GDM1 (cell line): ENCODE measurements around the gene CENPU.
"Not testable (repeated sequence)": the region's sequence is repeated elsewhere in the genome, so short reads cannot be mapped to it uniquely, and the experiment has no call there.

Experiments used
- DNase-seq: peaks from one replicate; lab custom pipeline; 2025; lab: John Stamatoyannopoulos, UW

CENPU gene

GRCh38 chr4:184733654-184734524 lies at the start of gene CENPU:
CENPU (minus strand) TSS chr4:184734096; CDS start chr4:184734062, 34 bp downstream.
- peak; percentile 98 for DNase-seq

- no peak for DNase-seq
Observed at GRCh38 chr4:184782731-184783373, 49.0 kb upstream of the CENPU start.

- DNase-seq: not testable (repeated sequence)
Observed at GRCh38 chr4:184779160-184779559, 45.3 kb upstream of the CENPU start.

GRCh38 chr4:184778325-184778724 lies 44.4 kb upstream of the CENPU start:
- DNase-seq: no peak

GRCh38 chr4:184776821-184777220 lies 42.9 kb upstream of the CENPU start:
- DNase-seq: no peak

GRCh38 chr4:184775854-184776555 lies 42.1 kb upstream of the CENPU start:
- DNase-seq: no peak

- DNase-seq: no peak
Observed at GRCh38 chr4:184774152-184774551, 40.3 kb upstream of the CENPU start.

GRCh38 chr4:184771416-184771815 lies 37.5 kb upstream of the CENPU start:
- DNase-seq: no peak

GRCh38 chr4:184769141-184769765 lies 35.4 kb upstream of the CENPU start:
- DNase-seq: no peak

GRCh38 chr4:184768296-184768695 lies 34.4 kb upstream of the CENPU start:
- DNase-seq: no peak

GRCh38 chr4:184766446-184766845 lies 32.5 kb upstream of the CENPU start:
- DNase-seq: no peak

GRCh38 chr4:184765473-184766340 lies 31.8 kb upstream of the CENPU start:
- no peak for DNase-seq

GRCh38 chr4:184764601-184765000 lies 30.7 kb upstream of the CENPU start:
- no peak for DNase-seq

- DNase-seq: no peak
Observed at GRCh38 chr4:184763150-184763780, 29.4 kb upstream of the CENPU start.

- peak; percentile 22 for DNase-seq
Observed at GRCh38 chr4:184762100-184762499, 28.2 kb upstream of the CENPU start.

GRCh38 chr4:184760681-184761080 lies 26.8 kb upstream of the CENPU start:
- no peak for DNase-seq

GRCh38 chr4:184757810-184758209 lies 23.9 kb upstream of the CENPU start:
- DNase-seq: no peak

GRCh38 chr4:184756399-184756798 lies 22.5 kb upstream of the CENPU start:
- no peak for DNase-seq

- DNase-seq: no peak
Observed at GRCh38 chr4:184755278-184755677, 21.4 kb upstream of the CENPU start.

- no peak for DNase-seq
Observed at GRCh38 chr4:184752496-184753275, 18.8 kb upstream of the CENPU start.
